Effector memory CD8-positive, alpha-beta T cell (primary cell): ENCODE measurements around the gene COL5A1.
"Not testable (repeated sequence)": the region's sequence is repeated elsewhere in the genome, so short reads cannot be mapped to it uniquely, and the experiment has no call there.

Source experiments
- ATAC-seq: fragments of 150-1000 bp; cut with Tn5 transposase; replicated peaks from 2 replicates; pipeline ENCODE4 v1.10.0; 2021; ENCODE audit warnings: mild to moderate bottlenecking, moderate library complexity
- DNase-seq, 3 experiments: peaks; one replicate each; pipeline ENCODE4 v3.0.0; 2021
- H3K27ac Mint-ChIP-seq, 2 donors: one replicate each; pipeline ENCODE4 v1.8.0; 2022; ENCODE audit warnings: mild to moderate bottlenecking in 2 of 2, mixed read lengths in 2 of 2, moderate library complexity in 2 of 2
- H3K27me3 Mint-ChIP-seq, 2 donors: one replicate each; pipeline ENCODE4 v1.8.0; 2022; ENCODE audit warnings: mixed read lengths in 2 of 2
- H3K36me3 Mint-ChIP-seq: one replicate; pipeline ENCODE4 v1.8.0; 2022; ENCODE audit warnings: mild to moderate bottlenecking, moderate library complexity, mixed read lengths; ENCODE audit not compliant: insufficient read depth
- H3K4me1 Mint-ChIP-seq, 2 donors: one replicate each; pipeline ENCODE4 v1.8.0; 2022; ENCODE audit warnings: low read depth in 2 of 2, mixed read lengths in 2 of 2
- H3K4me3 Mint-ChIP-seq, 2 donors: one replicate each; pipeline ENCODE4 v1.8.0; 2022; ENCODE audit warnings: mild to moderate bottlenecking in 2 of 2, mixed read lengths in 2 of 2, moderate library complexity in 2 of 2
- H3K9me3 Mint-ChIP-seq, 2 donors: one replicate each; pipeline ENCODE4 v1.8.0; 2022; ENCODE audit warnings: mixed read lengths in 2 of 2

COL5A1 gene

GRCh38 chr9:134666208-134666607, 24.6 kb downstream of the COL5A1 start:
- H3K4me1 Mint-ChIP-seq: peaks cover 0 to 5% of the 10 kb centered on the region in 2 donors
- no peak overlapping the region for H3K27ac Mint-ChIP-seq
- no peak overlapping the region for H3K4me3 Mint-ChIP-seq
- H3K27me3 Mint-ChIP-seq: peaks cover 6 to 34% of the 10 kb centered on the region in 2 donors
- H3K36me3 Mint-ChIP-seq: peaks cover 5% of the 10 kb centered on the region
- no peak for ATAC-seq
- peaks cover 0 to 4% of the 10 kb centered on the region in 2 donors for H3K9me3 Mint-ChIP-seq
- no peak for DNase-seq

DNA sequence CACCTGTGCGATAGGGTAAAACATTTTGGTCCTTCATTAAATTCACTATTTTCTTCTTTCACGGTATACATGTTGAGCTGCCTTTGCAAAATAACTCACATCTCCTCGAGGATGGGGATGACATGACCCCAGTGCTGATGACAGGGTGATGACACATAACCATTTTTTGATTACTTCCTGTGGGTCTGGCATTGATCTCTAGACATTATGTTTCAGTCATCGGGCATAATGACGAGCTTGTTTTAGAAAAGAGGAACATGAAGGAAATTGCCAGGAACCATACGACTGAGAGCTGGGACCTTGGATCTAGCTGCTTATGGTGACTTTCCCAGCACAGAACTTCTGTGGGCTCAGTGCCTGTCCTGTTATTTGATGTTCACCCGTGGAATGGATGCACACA, 25.2 kb downstream of the COL5A1 start:
- peaks cover 6 to 32% of the 10 kb centered on the region in 2 donors for H3K27me3 Mint-ChIP-seq
- no peaks in the 10 kb centered on the region for H3K9me3 Mint-ChIP-seq
- no peak overlapping the region for H3K27ac Mint-ChIP-seq
- no peak overlapping the region for H3K4me3 Mint-ChIP-seq
- ATAC-seq (no peak), DNase-seq (no peak)
- H3K4me1 Mint-ChIP-seq: peaks cover 0 to 5% of the 10 kb centered on the region in 2 donors
- H3K36me3 Mint-ChIP-seq: peaks cover 5% of the 10 kb centered on the region

DNA sequence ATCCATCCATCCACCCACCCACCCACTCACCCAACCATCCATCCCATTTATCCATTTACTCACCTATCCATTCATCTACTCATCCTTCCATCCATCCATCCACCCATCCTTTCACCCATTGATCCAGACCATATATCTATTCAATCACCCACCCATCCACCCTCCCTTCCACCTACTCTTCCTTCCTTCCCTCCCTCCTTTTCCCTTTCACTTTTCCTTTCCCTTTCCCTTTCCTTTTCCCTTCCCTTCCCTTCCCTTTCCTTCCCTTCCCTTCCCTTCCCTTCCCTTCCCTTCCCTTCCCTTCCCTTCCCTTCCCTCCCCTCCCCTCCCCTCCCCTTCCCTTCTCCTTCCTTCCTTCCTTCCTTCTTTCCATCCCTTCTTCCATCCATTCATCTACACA, 27.4 kb downstream of the COL5A1 start:
- DNase-seq, H3K27ac Mint-ChIP-seq, ATAC-seq, H3K4me1 Mint-ChIP-seq, H3K36me3 Mint-ChIP-seq, H3K4me3 Mint-ChIP-seq, H3K9me3 Mint-ChIP-seq: not testable (repeated sequence)
- H3K27me3 Mint-ChIP-seq: peaks cover 6 to 18% of the 10 kb centered on the region in 2 donors

DNA sequence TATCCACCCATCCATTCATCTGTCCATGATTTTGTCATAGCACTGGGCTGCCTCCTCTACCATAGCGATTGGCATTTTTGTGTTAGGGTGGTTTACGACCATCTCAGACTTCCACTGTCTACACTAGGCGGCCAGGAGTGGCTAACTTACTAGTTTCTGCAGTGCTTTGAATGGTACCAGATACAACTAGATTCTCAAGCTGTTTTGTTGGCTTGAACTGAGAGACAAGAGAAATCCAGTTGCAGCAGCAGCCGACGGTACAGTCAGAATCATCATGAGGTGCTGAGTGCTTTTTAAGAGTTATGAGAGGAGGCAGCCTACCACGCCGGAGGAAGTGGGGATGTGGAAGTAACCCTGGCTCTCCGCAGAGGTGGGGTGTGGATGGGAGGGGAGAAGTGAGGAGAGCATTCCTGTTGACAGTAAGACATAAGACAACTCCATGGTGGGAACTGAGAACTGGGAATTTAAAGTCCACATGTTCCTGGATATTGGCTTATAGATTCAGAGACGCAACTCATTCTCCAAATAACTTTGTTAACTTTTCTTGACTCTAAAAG, 27.9 kb downstream of the COL5A1 start:
- Mint-ChIP-seq H3K27me3 (peaks cover 6 to 18% of the 10 kb centered on the region in 2 donors), H3K4me1 (peaks cover 0 to 5% of the 10 kb centered on the region in 2 donors), H3K36me3 (peaks cover 5% of the 10 kb centered on the region), H3K9me3 (no peaks in the 10 kb centered on the region), H3K27ac (no peak overlapping the region), H3K4me3 (no peak overlapping the region)
- ATAC-seq (no peak), DNase-seq (no peak)

DNA sequence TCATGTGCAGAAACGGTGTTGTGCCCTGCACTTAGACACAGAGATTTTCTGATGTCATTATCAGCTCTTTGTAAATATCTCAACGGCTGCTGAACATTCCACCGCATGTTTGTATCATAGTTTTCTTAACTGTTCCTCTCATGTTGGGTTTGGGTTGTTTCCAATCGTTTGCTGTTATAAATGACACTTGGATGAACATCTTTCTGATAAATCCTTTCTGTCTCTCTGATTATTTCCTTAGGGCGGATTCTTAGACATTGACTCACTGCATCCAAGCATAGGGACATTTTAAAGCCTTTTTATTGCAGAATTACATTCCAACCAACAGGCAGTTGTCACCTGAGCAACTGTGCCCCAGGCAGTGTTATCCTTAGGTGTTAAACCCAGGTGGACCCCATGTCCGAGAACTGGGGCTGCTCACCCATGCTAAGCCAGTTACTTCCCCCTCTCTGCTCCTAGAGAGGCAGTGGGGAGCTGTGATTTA, 28.5 kb downstream of the COL5A1 start:
- ATAC-seq: no peak
- H3K36me3 Mint-ChIP-seq: peaks cover 5% of the 10 kb centered on the region

GRCh38 chr9:134670851-134671281, 29.3 kb downstream of the COL5A1 start:
- Mint-ChIP-seq H3K9me3 (no peaks in the 10 kb centered on the region), H3K4me3 (no peak overlapping the region), H3K36me3 (peaks cover 5% of the 10 kb centered on the region), H3K27ac (no peak overlapping the region), H3K27me3 (peaks cover 6 to 18% of the 10 kb centered on the region in 2 donors), H3K4me1 (peaks cover 0 to 5% of the 10 kb centered on the region in 2 donors)
- DNase-seq (no peak), ATAC-seq (no peak)

More for the DNA sequence above, 28.5 kb downstream of the COL5A1 start:
- DNase-seq: no peak
- H3K4me1 Mint-ChIP-seq: peaks cover 0 to 5% of the 10 kb centered on the region in 2 donors
- no peaks in the 10 kb centered on the region for H3K9me3 Mint-ChIP-seq
- H3K4me3 Mint-ChIP-seq: no peak overlapping the region
- H3K27ac Mint-ChIP-seq: no peak overlapping the region
- H3K27me3 Mint-ChIP-seq: peaks cover 6 to 18% of the 10 kb centered on the region in 2 donors

DNA sequence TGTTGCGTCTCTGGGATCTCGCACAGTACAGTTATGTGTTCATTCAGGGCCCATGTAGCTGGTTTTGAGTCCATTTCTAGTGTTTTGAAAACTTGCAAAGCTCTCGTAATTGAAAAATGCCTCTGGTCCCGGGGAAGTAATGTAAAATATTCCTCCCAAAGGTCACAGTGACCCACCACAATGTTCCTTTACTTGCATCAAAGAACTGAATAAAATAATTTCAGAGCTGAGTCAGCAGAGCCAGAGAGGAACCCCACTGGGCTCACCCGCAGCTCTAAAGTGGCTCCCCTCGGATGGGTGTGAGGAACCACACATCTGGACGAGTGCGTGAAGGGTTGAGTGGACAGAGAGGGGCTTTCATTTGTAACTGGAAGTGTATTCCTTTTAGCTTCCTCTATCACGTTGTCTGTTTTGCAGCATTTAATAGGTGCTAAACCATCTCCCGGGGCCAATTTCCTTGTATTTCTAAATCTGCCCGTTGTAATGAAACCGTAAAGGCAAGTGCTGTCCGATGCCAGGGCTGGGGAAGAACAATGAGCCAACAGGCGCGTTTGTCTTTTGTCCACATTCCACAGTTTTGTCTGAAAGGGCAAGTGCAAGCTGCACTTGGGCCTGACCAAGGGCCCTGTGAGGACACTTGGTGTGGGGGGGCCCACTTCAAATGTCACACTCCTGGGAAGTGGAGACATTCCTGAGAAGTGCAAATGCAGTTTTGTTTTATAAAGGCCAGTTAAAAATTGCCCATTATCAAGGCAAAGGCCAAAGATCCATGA, 29.9 kb downstream of the COL5A1 start:
- Mint-ChIP-seq H3K4me1 (peaks cover 0 to 3% of the 10 kb centered on the region in 2 donors), H3K36me3 (peaks cover 5% of the 10 kb centered on the region), H3K9me3 (no peaks in the 10 kb centered on the region), H3K4me3 (no peak overlapping the region), H3K27me3 (peaks cover 4 to 15% of the 10 kb centered on the region in 2 donors), H3K27ac (no peak overlapping the region)
- ATAC-seq (no peak), DNase-seq (no peak)

DNA sequence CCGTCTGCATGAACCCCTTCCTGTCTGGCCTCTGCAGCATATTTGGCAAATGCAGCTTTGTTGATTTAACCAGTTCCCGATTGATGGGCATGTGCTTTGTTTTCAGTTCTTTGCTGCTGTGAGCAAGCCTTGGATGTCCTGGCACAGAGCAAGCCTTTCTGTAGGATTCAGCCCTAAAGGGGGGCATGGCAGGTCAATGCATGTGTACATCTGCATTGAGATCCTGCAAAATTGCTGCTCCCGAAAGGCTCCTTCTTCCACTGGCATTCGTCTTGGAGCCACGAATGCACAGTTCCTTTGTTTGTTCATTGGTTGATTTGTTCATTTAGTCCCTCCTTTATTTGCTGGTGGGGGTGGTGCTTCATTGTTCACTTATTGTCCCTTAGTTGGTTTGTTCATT, 34.8 kb downstream of the COL5A1 start:
- DNase-seq (no peak), ATAC-seq (no peak)
- peaks cover 0 to 7% of the 10 kb centered on the region in 2 donors for H3K4me1 Mint-ChIP-seq
- H3K9me3 Mint-ChIP-seq: no peaks in the 10 kb centered on the region
- H3K27me3 Mint-ChIP-seq: no peaks in the 10 kb centered on the region
- no peak overlapping the region for H3K27ac Mint-ChIP-seq
- H3K4me3 Mint-ChIP-seq: no peak overlapping the region
- H3K36me3 Mint-ChIP-seq: no peaks in the 10 kb centered on the region

DNA sequence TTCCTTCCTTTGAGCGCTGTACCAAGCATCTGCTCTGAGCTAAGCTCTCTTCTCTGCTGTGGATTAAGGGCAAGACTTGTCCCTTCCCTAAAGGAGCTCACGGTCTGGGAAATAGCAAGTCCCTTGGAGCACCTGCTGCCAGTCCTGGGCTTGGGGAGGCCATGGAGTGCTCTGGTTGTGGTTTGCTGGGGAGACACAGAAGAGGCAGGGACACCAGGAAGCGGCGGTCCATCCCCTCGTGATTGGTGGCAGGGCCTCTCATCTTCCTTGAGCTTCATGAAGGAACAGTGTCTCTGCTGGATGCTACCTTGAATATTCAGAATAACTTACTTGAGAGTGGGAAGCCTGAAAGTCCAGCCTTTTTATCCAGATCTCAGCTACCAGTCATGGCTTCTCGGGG, 35.3 kb downstream of the COL5A1 start:
- DNase-seq (no peak), ATAC-seq (no peak)
- no peaks in the 10 kb centered on the region for H3K27me3 Mint-ChIP-seq
- H3K36me3 Mint-ChIP-seq: no peaks in the 10 kb centered on the region
- no peak overlapping the region for H3K4me3 Mint-ChIP-seq
- H3K4me1 Mint-ChIP-seq: peaks cover 0 to 7% of the 10 kb centered on the region in 2 donors
- H3K9me3 Mint-ChIP-seq: no peaks in the 10 kb centered on the region
- H3K27ac Mint-ChIP-seq: no peak overlapping the region

- H3K9me3 Mint-ChIP-seq: no peaks in the 10 kb centered on the region
- ATAC-seq (no peak), DNase-seq (no peak)
- no peak overlapping the region for H3K27ac Mint-ChIP-seq
- no peaks in the 10 kb centered on the region for H3K36me3 Mint-ChIP-seq
- H3K27me3 Mint-ChIP-seq: no peaks in the 10 kb centered on the region
- H3K4me3 Mint-ChIP-seq: no peak overlapping the region
- H3K4me1 Mint-ChIP-seq: peaks cover 0 to 12% of the 10 kb centered on the region in 2 donors
Measured at GRCh38 chr9:134677743-134678142, 36.1 kb downstream of the COL5A1 start.

DNA sequence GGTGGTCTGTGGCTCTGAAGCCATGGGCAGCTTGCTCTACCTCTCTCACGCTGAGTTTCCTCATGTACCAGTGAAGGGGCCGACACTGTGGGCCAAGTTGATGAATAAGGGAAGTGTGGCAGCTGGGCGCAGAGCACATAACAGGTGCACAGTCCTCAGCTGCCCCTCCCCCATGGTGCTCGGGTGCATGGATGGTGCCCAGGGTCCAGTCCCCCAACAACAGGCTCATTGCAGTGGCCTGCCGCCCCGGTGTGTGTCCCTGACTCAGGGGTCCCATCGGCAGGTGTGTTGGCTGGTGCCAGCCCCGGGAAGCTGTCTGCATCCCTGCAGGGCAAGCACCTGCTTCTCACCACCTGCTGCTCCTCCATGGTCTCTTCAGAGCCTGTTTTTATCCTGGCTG, 36.6 kb downstream of the COL5A1 start:
- Mint-ChIP-seq H3K4me1 (peaks cover 0 to 12% of the 10 kb centered on the region in 2 donors), H3K36me3 (no peaks in the 10 kb centered on the region), H3K4me3 (no peak overlapping the region), H3K27ac (no peak overlapping the region), H3K9me3 (no peaks in the 10 kb centered on the region), H3K27me3 (no peaks in the 10 kb centered on the region)
- ATAC-seq (no peak), DNase-seq (no peak)

DNA sequence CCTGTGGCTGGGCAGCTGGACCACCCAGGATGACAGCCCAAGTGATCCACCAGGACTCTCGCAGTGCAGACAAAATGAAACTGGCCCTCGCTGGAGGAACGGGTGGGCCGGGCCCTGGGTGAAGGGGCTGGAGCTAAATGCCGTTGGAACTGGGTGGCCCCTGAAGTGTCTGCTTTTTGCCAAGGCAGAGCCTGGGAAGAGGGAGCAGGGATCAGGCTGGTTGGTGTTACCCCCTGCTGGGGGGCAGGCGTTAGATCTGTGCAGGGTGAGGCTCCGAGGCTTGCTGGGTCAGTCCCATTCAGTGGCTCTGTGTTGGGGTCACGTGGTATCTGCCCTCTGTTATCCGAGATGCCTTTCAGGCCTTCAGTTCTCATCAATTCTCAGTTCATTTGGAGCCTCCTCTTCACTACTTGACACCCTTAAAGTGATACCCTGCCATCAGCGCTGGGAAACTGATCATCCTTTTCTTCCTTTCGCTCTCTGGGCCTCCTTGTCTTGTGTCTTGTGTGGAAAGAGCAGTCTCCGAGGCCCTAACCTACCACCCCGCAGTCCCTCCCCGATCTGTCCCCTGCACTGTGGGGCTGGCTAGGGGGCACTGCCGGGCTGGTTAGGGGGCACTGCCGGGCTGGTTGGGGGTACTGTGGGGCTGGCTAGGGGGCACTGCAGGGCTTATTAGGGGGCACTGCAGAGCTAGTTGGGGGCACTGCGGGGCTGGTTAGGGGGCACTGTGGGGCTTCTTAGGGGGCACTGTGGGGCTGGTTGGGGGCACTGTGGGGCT, 37.3 kb downstream of the COL5A1 start:
- Mint-ChIP-seq H3K4me1 (peaks cover 0 to 12% of the 10 kb centered on the region in 2 donors), H3K4me3 (no peak overlapping the region), H3K27me3 (no peaks in the 10 kb centered on the region), H3K27ac (no peak overlapping the region), H3K36me3 (no peaks in the 10 kb centered on the region), H3K9me3 (no peaks in the 10 kb centered on the region)
- ATAC-seq (no peak), DNase-seq (no peak)

DNA sequence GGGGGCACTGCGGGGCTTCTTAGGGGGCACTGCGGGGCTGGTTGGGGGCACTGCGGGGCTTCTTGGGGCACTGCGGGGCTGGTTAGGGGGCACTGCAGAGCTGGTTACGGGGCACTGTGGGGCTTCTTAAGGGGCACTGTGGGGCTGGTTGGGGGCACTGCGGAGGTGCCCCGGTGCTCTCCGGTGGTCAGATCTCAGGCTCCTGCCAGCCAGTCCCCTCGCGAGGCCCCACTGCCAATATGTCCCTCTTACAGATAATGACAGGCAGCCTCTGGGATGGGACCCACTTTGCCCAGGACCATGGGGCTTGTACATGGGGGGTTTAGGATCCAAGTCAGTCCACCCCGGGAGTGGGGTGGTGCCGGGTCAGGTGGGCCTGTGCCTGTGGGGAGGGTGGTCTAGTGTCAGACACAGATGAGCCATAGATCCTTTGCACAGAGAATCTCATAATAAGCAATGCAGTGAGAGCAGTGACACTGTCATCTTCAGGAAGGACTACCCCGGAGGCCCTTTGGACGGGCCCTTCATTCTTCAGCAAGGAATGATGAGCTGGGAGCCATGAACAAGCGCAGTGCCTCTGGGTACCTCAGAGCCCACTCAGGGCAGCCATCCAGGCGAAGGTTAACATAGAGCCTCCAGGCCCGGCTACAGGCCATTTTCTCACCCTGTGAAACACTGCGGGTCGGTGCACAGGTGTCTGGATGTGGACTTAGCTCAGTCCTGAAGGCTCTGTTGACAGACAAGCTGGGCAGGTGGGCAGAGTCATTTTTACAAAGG, 38.2 kb downstream of the COL5A1 start:
- no peaks in the 10 kb centered on the region for H3K9me3 Mint-ChIP-seq
- H3K36me3 Mint-ChIP-seq: no peaks in the 10 kb centered on the region
- H3K27me3 Mint-ChIP-seq: no peaks in the 10 kb centered on the region
- no peak for ATAC-seq
- H3K4me3 Mint-ChIP-seq: no peak overlapping the region
- no peak overlapping the region for H3K27ac Mint-ChIP-seq
- DNase-seq: no peak
- H3K4me1 Mint-ChIP-seq: peaks cover 0 to 12% of the 10 kb centered on the region in 2 donors
